ENCODE results near the gene FAM120A.

Gene FAM120A

DNA sequence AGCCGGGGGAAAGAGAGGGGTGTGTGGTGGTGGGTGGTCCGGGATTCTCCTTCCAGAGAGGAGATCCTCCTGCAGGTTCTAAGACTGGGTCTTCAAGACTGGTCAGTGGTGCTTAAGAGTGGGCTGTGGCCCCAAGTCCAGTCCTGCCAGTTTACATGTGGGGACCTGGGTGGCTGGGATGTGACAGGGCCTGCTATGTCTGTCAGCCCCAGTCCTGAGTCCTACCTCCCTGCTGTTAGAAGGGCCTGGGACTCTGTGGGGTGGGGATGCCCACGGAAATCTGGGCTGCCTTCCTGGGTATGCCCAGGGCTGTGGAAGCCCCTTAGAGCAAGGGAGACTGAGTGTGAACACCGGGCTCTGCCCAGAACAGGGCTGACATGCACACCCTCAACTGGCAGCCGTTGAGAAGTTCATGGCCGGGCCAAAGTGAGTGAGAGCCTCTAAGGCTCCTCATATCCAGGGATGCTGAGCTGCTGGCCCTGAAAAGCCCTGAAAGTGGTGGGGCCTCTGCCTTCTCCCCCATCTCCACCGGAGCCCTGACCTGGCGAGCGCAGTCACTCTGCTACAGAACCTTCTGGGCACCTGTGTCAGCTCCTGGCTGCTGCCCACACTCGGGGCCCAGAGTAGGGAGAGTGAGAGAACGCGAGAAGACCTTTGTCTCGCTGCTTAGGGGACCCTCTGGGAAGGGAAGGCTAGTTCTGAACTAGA, 126.6 kb downstream of the FAM120A start:
- DNase-seq (ENCODE audit: low spot score) = no peak

- no peak for DNase-seq (ENCODE audit: low spot score)
These were observed 127.4 kb downstream of the FAM120A start for GRCh38 chr9:93578844-93579243.

DNA sequence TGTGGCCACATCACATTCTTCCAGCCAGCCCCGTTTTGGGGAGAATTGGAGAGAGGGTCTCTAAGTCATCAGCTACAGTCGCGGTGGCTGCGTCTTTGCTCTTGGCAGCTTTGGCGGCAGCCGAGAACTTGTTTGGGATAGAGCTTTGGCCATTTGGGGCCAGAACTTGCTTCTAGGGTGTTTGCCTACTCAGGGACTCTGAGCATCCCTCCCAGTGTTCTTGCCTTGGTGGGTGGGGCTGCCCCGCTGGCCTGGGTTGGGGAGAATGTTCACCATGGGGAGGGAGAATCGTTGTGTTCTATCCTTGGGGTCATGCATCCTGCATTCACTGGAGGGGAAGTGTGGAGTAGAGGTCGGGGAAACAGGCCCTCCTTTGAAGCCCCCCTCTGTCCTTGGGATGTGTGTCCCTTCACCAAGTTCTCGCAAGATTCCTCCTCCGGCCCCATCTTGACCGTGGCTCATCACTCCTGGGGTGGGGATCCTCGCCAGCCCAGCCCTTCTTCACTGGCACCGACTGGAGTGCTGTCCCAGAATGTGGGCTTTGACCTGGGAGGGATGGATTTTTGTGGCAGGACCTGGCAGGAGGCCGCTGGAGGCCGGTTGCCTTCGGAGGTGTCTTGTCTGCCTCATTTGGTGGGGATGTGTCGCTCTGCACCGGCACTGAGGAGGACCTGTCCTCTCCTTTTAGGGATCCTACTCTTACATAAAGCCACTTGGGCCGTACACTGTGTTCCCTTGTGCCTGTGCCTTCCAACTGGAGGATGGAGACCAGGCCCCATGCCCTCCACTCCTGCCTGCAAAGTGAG, 128.4 kb downstream of the FAM120A start:
- no peak for DNase-seq (ENCODE audit: low spot score)

- DNase-seq (ENCODE audit: low spot score) = no peak
These were observed 129.3 kb downstream of the FAM120A start for GRCh38 chr9:93580654-93581380.

- DNase-seq (ENCODE audit: low spot score) = no peak
These were observed 130.6 kb downstream of the FAM120A start for GRCh38 chr9:93582115-93582514.

DNA sequence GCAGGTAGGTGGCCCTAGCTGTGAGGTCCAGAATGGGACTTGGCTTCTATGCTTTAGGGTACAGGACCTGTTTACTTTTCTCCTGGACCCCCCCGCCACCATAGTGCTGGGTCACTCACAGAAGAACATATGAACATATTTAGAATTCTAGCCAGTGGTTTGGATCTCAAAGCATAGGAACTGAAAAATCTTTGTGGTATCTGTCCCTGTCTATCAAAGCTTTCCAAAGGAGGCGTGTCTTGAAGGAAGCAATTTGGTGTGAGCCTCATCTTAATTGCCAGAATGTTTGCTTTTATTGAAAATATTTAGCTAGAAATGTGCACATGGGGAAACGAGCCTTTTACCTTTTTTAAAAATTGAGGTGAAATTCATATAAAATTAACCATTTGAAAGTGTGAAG, 131.1 kb downstream of the FAM120A start:
- no peak for DNase-seq (ENCODE audit: low spot score)

GRCh38 chr9:93585259-93585658, 133.8 kb downstream of the FAM120A start:
- no peak for DNase-seq (ENCODE audit: low spot score)

DNA sequence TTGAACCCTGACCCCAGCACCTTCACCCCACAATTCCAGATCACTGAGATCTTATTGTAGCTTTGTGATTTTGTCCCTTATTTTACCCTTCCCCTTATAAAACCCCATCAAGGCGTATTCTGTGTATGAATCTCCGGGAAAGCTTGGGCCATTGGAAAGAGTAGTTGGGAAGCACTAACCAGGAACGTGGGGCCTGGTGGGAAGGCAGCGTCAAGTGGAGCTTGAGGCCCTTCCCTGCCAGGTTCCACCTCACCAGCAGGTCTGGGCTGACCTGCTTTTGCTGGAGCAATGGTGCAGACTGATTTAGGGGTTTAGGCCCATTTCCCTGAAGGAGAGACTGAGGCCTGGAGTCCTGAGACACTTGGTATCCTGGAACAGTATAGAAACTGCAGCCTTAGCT, 134.2 kb downstream of the FAM120A start:
- DNase-seq (ENCODE audit: low spot score) = no peak

DNA sequence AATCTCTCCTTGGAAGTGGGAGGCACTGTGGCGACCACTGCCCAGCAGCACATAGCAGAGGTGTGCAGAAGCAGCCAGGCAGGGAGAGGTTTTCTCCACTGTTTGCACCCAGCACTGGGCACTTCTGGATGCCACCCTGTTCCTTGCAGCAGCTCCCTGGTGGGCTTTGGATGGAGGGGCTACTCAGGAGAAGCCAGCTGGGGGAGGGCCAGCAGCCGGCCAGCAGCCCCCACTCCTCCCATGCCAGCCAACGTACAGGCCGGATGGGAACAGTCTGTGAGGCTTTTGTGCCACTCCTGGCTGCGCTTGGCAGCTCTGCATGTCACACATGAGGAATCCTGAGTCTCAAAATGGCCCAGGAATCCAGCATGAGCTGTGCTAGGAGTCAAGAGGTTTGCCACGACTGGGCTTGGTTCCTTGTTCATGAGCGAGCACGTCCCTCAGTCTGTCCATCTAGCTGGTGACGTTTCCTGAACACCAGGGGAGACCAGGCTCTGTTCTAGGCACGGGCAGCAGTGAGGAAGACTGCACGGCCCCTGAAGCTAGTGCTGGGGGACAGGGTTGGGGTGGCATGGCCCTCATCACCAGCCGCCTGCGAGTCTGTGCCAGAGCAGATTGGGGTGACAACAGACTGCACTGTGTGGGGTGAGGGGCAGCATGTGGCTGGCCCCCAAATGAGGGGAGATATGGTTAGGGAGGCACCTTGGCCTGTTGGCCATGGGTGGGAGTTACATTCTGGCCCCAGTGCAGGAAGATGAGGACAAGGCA, 135.0 kb downstream of the FAM120A start:
- DNase-seq (ENCODE audit: low spot score) = no peak

DNA sequence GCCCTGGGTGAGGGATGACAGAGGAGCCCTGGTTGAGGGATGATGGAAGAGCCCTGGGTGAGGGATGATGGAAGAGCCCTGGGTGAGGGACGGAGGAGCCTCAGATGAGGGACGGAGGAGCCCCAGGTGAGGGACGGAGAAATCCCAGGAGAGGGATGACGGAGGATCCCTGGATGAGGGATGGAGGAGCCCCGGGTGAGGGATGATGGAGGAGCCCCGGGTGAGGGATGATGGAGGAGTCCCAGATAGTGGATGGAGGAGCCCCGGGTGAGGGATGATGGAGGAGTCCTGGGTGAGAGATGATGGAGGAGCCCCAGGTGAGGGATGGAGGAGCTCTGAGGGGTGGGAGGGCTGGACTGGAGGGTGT, 135.8 kb downstream of the FAM120A start:
- no peak for DNase-seq (ENCODE audit: low spot score)

DNA sequence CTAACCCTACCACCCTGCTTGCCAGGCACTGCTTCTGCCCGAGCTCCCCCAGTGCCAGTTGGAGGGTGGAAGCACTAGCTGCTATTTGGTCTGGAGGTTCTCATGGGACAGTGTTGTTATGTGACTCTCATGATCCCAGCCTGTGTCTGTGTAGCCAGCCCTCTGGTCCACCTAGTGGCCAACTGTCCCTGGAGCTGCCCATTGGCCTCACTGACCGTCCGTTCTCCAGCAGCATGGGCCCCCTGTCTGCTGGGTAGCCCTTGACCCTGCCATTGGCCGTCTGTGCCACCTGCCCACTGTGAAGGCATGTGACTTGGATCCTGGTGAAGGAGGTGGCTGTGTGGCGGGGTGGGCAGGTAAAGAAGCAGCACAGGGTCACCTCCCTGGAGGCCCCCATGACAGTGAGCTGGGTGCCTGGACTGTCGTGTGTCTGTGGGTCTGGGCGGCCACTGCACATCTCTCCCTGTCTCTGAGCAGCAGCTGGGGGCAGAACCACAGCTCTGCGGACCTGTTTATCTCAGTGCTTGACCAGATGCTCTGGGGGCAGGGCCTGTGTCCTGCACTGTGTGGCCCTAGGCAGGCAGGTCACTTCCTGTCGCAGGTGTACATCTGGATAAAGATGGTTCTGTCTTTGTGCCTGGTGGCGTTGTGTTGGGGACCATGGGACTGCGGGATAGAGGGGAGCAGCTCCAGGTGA, 136.3 kb downstream of the FAM120A start:
- DNase-seq (ENCODE audit: low spot score) = no peak

DNA sequence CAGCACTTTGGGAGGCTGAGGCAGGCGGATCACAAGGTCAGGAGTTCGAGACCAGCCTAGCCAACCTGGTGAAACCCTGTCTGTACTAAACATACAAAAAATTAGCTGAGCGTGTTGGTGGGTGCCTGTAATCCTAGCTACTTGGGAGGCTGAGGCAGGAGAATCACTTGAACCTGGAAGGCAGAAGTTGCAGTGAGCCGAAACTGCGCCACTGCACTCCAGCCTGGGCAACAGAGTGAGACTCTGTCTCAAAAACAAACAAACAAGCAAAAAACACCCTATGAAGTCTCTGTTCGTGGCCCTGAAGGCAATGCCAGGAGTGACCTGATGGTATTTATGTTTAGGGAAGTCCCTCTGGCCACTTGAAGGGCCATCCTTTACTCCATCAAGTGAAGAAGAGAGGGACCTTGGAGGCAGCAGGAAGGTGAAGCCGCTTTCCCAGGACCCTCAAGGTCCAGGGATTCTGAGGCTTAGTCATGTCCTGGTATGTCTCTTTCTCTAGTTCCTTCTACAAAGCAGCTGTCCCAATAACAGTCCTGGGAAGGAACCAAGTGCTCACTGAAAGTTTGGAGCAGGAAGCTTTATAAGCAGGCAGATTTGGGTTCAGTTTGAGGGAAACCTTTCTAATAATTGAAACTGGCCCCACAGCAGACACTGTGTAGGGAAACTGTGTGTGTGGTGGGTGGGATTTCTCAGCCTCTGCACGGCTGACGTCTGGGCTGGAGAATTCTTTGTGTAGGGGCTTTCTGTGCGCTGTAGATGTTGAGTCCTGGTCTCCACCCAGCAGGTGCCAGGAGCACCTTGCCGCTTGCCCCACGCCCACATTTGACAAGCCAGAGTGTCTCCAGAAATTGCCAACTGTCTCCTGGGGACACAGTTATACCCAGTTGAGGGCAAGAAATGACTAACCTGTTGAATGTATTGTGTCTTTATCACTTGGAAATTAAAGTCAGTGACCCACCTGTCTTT, 137.4 kb downstream of the FAM120A start:
- DNase-seq (ENCODE audit: low spot score) = peak; percentile 53

- DNase-seq (ENCODE audit: low spot score) = peak; percentile 56
These were observed 138.2 kb downstream of the FAM120A start for GRCh38 chr9:93589688-93590087.

DNA sequence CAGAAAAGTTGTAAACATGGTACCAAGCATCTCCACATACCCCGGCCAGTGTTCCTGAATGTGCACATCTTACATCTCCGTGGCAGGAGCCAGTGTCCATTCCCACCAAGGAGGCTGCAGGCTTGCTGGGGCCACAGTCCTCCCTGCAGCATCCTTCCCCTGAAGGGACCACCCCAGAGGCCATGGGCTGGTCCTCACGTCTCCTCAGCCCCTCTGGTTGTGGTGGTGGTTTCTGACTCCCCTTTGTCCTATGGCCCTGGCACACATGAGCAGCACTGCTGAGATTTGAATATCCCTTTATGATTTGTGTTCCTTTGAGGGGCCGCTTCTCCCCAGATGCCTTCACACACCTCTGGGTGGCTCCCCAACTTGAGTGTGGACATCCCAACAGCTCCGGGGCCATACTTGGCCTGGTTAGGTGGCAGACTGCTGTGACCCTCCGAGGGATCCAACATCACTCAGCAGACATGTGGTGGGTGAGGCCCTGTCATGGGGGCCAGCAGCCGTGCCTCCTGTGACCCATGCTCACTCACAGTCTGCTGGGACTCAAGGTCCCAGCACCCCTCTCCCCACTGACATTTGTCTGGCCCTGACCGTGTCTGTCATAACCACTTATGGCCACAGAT, 139.2 kb downstream of the FAM120A start:
- no peak for DNase-seq (ENCODE audit: low spot score)

GRCh38 chr9:93591301-93592007, 140.0 kb downstream of the FAM120A start:
- DNase-seq (ENCODE audit: low spot score) = no peak

- peak; percentile 60 for DNase-seq (ENCODE audit: low spot score)
These were observed 140.6 kb downstream of the FAM120A start for GRCh38 chr9:93592008-93592642.

- no peak for DNase-seq (ENCODE audit: low spot score)
These were observed 141.1 kb downstream of the FAM120A start for GRCh38 chr9:93592643-93593021.

- peak; percentile 49 for DNase-seq (ENCODE audit: low spot score)
These were observed 141.7 kb downstream of the FAM120A start for GRCh38 chr9:93593144-93593658.
